ENCODE data around the gene TAOK2. TPM values are rescaled to one million over a fixed set of nuclear protein-coding genes. Genes with fewer than 3 reads are reported as not detected.
"Not testable (repeated sequence)": the region's sequence is repeated elsewhere in the genome, so short reads cannot be mapped to it uniquely, and the experiment has no call there.

The TAOK2 gene
- total RNA-seq, 3 donors from 2014 or later, result 46.6 to 53.4 (median 50.5) TPM

GRCh38 chr16:30010844-30011713 lies 37.4 kb downstream of the TAOK2 start, which contains the start of gene DOC2A:
Gene DOC2A, minus strand, starts transcription at chr16:30011027. Its CDS starts 805 bp downstream, at chr16:30010222.
- Histone ChIP-seq H3K9me3 (no peaks in the 10 kb centered on the region), H3K4me3 (no peak within 1 kb of the TSS), H3K36me3 (ENCODE audit: low read depth) (no peaks in the 10 kb centered on the region), H3K4me1 (ENCODE audit: low read depth) (peaks cover 13% of the 10 kb centered on the region)
- peak; percentile 59 for ATAC-seq
- TF ChIP-seq, protein P1, sequence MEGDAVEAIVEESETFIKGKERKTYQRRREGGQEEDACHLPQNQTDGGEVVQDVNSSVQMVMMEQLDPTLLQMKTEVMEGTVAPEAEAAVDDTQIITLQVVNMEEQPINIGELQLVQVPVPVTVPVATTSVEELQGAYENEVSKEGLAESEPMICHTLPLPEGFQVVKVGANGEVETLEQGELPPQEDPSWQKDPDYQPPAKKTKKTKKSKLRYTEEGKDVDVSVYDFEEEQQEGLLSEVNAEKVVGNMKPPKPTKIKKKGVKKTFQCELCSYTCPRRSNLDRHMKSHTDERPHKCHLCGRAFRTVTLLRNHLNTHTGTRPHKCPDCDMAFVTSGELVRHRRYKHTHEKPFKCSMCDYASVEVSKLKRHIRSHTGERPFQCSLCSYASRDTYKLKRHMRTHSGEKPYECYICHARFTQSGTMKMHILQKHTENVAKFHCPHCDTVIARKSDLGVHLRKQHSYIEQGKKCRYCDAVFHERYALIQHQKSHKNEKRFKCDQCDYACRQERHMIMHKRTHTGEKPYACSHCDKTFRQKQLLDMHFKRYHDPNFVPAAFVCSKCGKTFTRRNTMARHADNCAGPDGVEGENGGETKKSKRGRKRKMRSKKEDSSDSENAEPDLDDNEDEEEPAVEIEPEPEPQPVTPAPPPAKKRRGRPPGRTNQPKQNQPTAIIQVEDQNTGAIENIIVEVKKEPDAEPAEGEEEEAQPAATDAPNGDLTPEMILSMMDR (IDR thresholded peaks at IDR 0.05), result no peak
- intact Hi-C loops (cut with DNase I, micrococcal nuclease), result no loop called here
- DNase-seq, result peak in 1 of 3 donors; percentile 48

DNA sequence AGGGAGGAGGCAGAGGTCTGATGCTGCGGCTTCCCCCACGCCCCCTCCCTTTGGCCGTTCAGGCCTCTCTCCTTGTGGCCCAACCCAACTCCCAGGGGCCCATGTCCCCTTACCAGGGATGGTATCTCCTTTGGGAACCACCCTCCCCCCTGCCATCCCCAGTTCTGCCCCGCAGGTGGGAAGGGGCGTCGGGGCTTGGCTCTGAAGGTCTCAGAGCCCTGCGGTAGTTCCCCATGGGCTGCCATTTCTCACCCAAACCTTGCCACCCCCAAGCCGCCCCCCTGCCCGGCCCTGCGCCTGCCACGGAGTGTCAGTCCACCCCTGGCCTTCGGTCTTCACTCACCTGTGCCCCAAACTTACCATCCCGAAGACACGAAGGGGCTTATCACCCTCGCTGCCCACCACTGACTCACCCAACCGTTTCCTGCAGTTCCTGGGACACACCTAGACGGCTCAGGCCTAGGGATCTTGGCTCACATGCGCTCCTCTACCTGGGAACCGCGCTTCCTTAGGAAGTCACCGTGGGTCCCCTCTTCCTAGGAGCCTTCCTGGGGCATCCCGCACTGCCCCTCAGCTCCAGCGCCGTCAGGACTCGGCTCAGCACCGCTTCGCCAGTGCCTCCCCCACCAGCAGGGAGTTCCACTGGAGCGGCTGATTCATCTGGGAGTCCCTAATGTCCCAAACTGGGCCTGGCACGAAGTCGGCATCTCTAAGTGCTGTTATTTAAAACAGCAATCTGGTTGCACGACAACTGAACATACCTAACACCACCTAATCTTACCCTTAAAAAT lies 38.2 kb downstream of the TAOK2 start:
- H3K36me3 ChIP-seq (ENCODE audit: low read depth), result no peaks in the 10 kb centered on the region
- H3K4me1 ChIP-seq (ENCODE audit: low read depth), result peaks cover 13% of the 10 kb centered on the region
- H3K4me3 ChIP-seq, result no peak overlapping the region
- intact Hi-C loops (cut with DNase I, micrococcal nuclease), result no loop called here
- TF ChIP-seq, protein P1 (IDR thresholded peaks at IDR 0.05), result no peak
- H3K9me3 ChIP-seq, result no peaks in the 10 kb centered on the region
- no peak for DNase-seq
- no peak for ATAC-seq

GRCh38 chr16:30012598-30012997 lies 38.9 kb downstream of the TAOK2 start:
- H3K9me3 ChIP-seq; intact Hi-C loops (cut with DNase I, micrococcal nuclease); DNase-seq; H3K4me3 ChIP-seq; ATAC-seq; H3K36me3 ChIP-seq (ENCODE audit: low read depth): not testable (repeated sequence)
- peaks cover 13% of the 10 kb centered on the region for H3K4me1 ChIP-seq (ENCODE audit: low read depth)

GRCh38 chr16:30015450-30015849 lies 41.8 kb downstream of the TAOK2 start:
- H3K4me1 ChIP-seq (ENCODE audit: low read depth), result peaks cover 12% of the 10 kb centered on the region
- DNase-seq; H3K36me3 ChIP-seq (ENCODE audit: low read depth); ATAC-seq; intact Hi-C loops (cut with DNase I, micrococcal nuclease); H3K9me3 ChIP-seq; H3K4me3 ChIP-seq: not testable (repeated sequence)

DNA sequence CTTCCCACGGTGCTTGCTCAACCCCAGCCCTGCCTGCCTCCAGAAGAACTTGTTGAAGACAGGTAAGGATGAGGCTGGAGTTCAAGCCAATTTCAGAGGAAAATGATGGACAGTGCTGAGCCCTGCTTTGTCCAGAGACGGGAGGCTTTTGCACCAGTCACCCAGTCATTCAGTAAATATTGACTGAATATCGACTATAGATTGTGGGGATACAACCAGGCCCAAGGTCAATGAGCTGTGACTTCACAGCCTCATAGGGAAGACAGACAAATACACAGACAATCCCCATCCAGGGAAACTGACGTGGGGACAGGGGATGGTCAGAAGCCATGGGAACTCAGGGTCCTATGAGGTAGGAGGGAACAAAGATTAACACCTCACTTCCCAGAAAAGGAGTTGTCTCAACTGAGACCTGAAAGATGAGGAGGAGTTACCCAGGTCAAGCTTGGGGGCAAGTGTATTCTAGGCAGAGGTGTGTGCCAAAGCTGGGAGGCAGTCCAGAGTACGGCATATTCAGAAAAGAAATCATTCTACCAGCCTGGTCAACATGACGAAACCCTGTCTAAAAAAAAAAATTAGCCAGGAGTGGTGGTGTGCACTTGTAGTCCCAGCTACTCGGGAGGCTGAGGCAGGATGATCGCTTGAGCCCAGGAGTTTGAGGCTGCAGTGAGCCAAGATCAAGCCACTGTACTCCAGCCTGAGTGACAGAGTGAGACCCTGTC lies 43.0 kb downstream of the TAOK2 start:
- intact Hi-C loops (cut with DNase I, micrococcal nuclease), result no loop called here
- TF ChIP-seq, protein P1 (IDR thresholded peaks at IDR 0.05), result no peak
- ATAC-seq, result no peak
- DNase-seq, result no peak
- Histone ChIP-seq H3K4me3 (no peak overlapping the region), H3K36me3 (ENCODE audit: low read depth) (no peaks in the 10 kb centered on the region), H3K4me1 (ENCODE audit: low read depth) (peaks cover 5% of the 10 kb centered on the region), H3K9me3 (no peaks in the 10 kb centered on the region)

DNA sequence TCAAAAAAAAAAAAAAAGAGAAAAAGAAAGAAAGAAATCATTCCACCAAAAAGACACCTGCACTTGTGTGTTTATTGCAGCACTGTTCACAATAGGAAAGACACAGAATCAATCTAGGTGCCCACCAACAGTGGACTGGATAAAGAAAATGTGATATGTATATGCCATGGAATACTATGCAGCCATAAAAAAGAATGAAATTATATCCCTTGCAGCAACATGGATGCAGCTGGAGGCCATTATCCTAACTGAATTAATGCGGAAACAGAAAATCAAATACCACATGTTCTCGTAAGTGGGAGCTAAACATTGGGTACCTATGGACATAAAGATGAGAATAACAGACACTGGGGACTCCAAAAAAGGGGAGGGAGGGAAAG lies 43.6 kb downstream of the TAOK2 start:
- no peak overlapping the region for H3K4me3 ChIP-seq
- no peak for ATAC-seq
- no peak for DNase-seq

GRCh38 chr16:30017937-30018336 lies 44.3 kb downstream of the TAOK2 start:
- H3K4me3 ChIP-seq; H3K4me1 ChIP-seq (ENCODE audit: low read depth); H3K9me3 ChIP-seq; ATAC-seq; H3K36me3 ChIP-seq (ENCODE audit: low read depth); DNase-seq; intact Hi-C loops (cut with DNase I, micrococcal nuclease): not testable (repeated sequence)

More for the DNA sequence above, 43.6 kb downstream of the TAOK2 start:
- intact Hi-C loops (cut with DNase I, micrococcal nuclease), result no loop called here
- Histone ChIP-seq H3K9me3 (no peaks in the 10 kb centered on the region), H3K4me1 (ENCODE audit: low read depth) (peaks cover 4% of the 10 kb centered on the region), H3K36me3 (ENCODE audit: low read depth) (no peaks in the 10 kb centered on the region)
- TF ChIP-seq, protein P1 (IDR thresholded peaks at IDR 0.05), result no peak
